H1 (cell line): ENCODE measurements around the gene SEMA3E. TPM values are rescaled to one million over a fixed set of nuclear protein-coding genes. Genes with fewer than 3 reads are reported as not detected.

Source experiments
- CTCF ChIA-PET: fragments of 300-600 bp; sonication (Branson Sonifier 250); formaldehyde crosslinking; loops from one replicate; lab custom pipeline; 2021; ENCODE audit not compliant: partially characterized antibody; lab: Charles Lee
- POLR2A ChIA-PET: fragments of 300-600 bp; sonication (Branson Sonifier 250); formaldehyde crosslinking; loops from one replicate; lab custom pipeline; 2021; ENCODE audit warnings: inconsistent platforms; ENCODE audit not compliant: partially characterized antibody; lab: Charles Lee
- DNase-seq, 2 experiments: peaks; one replicate each; pipeline versions ENCODE4 v3.0.0 to v3.0.0-alpha.2; 2010 to 2022; ENCODE audit warnings: low spot score in 2 of 2, low read depth in 1 of 2, mixed read lengths in 1 of 2
- FAIRE-seq: peaks from 2 replicates; lab custom pipeline; 2011; peaks lifted over from hg19 to GRCh38; lab: Jason Lieb, UNC
- H2AFZ ChIP-seq: 2 replicates; pipeline ENCODE4 v1.8.1; 2012; ENCODE audit warnings: low read length, inconsistent platforms
- H2AK5ac ChIP-seq: 2 replicates; pipeline ENCODE4 v1.6.1; 2013; ENCODE audit warnings: low read depth, low read length
- H2BK120ac ChIP-seq: replicated peaks from 2 replicates; pipeline ENCODE3; 2013; ENCODE audit warnings: low read depth, low read length, inconsistent platforms
- H2BK12ac ChIP-seq: 2 replicates; pipeline ENCODE4 v1.6.1; 2013; ENCODE audit warnings: low read depth, low read length
- H2BK15ac ChIP-seq: 2 replicates; pipeline ENCODE4 v1.6.1; 2013; ENCODE audit warnings: low read length
- H2BK20ac ChIP-seq: 2 replicates; pipeline ENCODE4 v1.6.1; 2013; ENCODE audit warnings: low read length
- H2BK5ac ChIP-seq: 2 replicates; pipeline ENCODE4 v1.6.1; 2013; ENCODE audit warnings: low read depth, low read length
- H3K14ac ChIP-seq: 2 replicates; pipeline ENCODE4 v1.6.1; 2013; ENCODE audit warnings: inconsistent platforms; ENCODE audit not compliant: insufficient read length
- H3K18ac ChIP-seq: 2 replicates; pipeline ENCODE4 v1.6.1; 2013; ENCODE audit warnings: low read length; ENCODE audit errors: extremely low read depth
- H3K23ac ChIP-seq: 2 replicates; pipeline ENCODE4 v1.6.1; 2013; ENCODE audit warnings: inconsistent platforms; ENCODE audit not compliant: insufficient read length
- H3K23me2 ChIP-seq: 2 replicates; pipeline ENCODE4 v1.6.1; 2013; ENCODE audit warnings: low read depth, low read length
- H3K27ac ChIP-seq: 2 replicates; pipeline ENCODE4 v1.6.1; 2011; ENCODE audit warnings: low read depth, low read length, inconsistent platforms
- H3K27me3 ChIP-seq, 4 experiments: replicated peaks in 1 of 4; 1 replicate in 1 of 4; 2 replicates in 3 of 4; pipeline versions ENCODE4 v1.6.1 to v1.8.1; 2011 to 2013; ENCODE audit warnings: low read length in 3 of 4, mild to moderate bottlenecking in 3 of 4, inconsistent platforms in 2 of 4, mixed read lengths in 2 of 4, moderate library complexity in 1 of 4; ENCODE audit not compliant: control insufficient read depth in 3 of 4, insufficient read depth in 3 of 4; ENCODE audit errors: extremely low read depth in 1 of 4
- H3K36me3 ChIP-seq, 4 experiments: 2 replicates each; pipeline versions ENCODE4 v1.6.1 to v1.8.1; 2011 to 2013; ENCODE audit warnings: mild to moderate bottlenecking in 4 of 4, low read length in 3 of 4, moderate library complexity in 2 of 4, control low read depth in 1 of 4, inconsistent platforms in 1 of 4; ENCODE audit not compliant: insufficient read depth in 4 of 4, control insufficient read depth in 2 of 4
- H3K4ac ChIP-seq: replicated peaks from 2 replicates; pipeline ENCODE3; 2013; ENCODE audit warnings: low read length, low read depth, mixed read lengths, inconsistent platforms; ENCODE audit not compliant: insufficient read length
- H3K4me1 ChIP-seq, 4 experiments: replicated peaks in 1 of 4; 1 replicate in 1 of 4; 2 replicates in 3 of 4; pipeline versions ENCODE4 v1.6.1 to v1.8.1; 2011 to 2013; ENCODE audit warnings: low read length in 3 of 4, inconsistent platforms in 2 of 4, mixed read lengths in 1 of 4; ENCODE audit not compliant: insufficient read depth in 4 of 4, control insufficient read depth in 3 of 4
- H3K4me2 ChIP-seq, 2 experiments: 2 replicates each; pipeline versions ENCODE4 v1.6.1 to v1.8.1; 2011 to 2013; ENCODE audit warnings: low read depth in 2 of 2, low read length in 2 of 2, control low read depth in 1 of 2, inconsistent platforms in 1 of 2, mild to moderate bottlenecking in 1 of 2; ENCODE audit not compliant: insufficient read depth in 1 of 2
- H3K4me3 ChIP-seq, 4 experiments: fragments of 200-600, 300-600 bp in 1 of 4; sonication (generic), shearing (Covaris generic), sonication (Bioruptor Twin) in 1 of 4; 2 replicates each; pipeline versions ENCODE4 v1.5.1 to v1.8.1; 2011 to 2016; ENCODE audit warnings: low read length in 4 of 4, low read depth in 3 of 4, control low read depth in 2 of 4, inconsistent platforms in 2 of 4, mild to moderate bottlenecking in 2 of 4, mixed read lengths in 1 of 4, moderate library complexity in 1 of 4; ENCODE audit not compliant: insufficient read depth in 2 of 4; ENCODE audit errors: extremely low read depth in 1 of 4
- H3K56ac ChIP-seq: replicated peaks from 2 replicates; pipeline ENCODE3; 2013; ENCODE audit warnings: low read depth, mild to moderate bottlenecking, mixed read lengths, low read length, inconsistent platforms; ENCODE audit not compliant: insufficient read length
- H3K79me1 ChIP-seq: 2 replicates; pipeline ENCODE4 v1.6.1; 2013; ENCODE audit warnings: low read depth, low read length, control low read depth
- H3K79me2 ChIP-seq, 2 experiments: 2 replicates each; pipeline versions ENCODE4 v1.6.1 to v1.8.1; 2012 to 2013; ENCODE audit warnings: low read length in 2 of 2, mild to moderate bottlenecking in 2 of 2, inconsistent platforms in 1 of 2; ENCODE audit not compliant: insufficient read depth in 2 of 2, control insufficient read depth in 1 of 2
- H3K9ac ChIP-seq, 4 experiments: replicated peaks in 1 of 4; 1 replicate in 1 of 4; 2 replicates in 3 of 4; pipeline versions ENCODE4 v1.6.1 to v1.8.1; 2011 to 2013; ENCODE audit warnings: low read depth in 3 of 4, low read length in 3 of 4, control low read depth in 2 of 4, mild to moderate bottlenecking in 2 of 4, moderate library complexity in 2 of 4, inconsistent platforms in 1 of 4; ENCODE audit errors: extremely low read depth in 1 of 4
- H3K9me3 ChIP-seq, 2 experiments: 2 replicates each; pipeline versions ENCODE4 v1.6.1 to v1.8.1; 2012 to 2013; ENCODE audit warnings: mild to moderate bottlenecking in 2 of 2, moderate library complexity in 2 of 2, control low read depth in 1 of 2, inconsistent platforms in 1 of 2, low read depth in 1 of 2, low read length in 1 of 2, mixed read lengths in 1 of 2; ENCODE audit not compliant: insufficient read depth in 2 of 2
- H4K20me1 ChIP-seq, 2 experiments: replicated peaks in 1 of 2; 2 replicates each; pipeline versions ENCODE3 to v1.8.1; 2011 to 2013; ENCODE audit warnings: inconsistent platforms in 2 of 2, low read length in 2 of 2, mild to moderate bottlenecking in 1 of 2; ENCODE audit not compliant: insufficient read depth in 2 of 2, control insufficient read depth in 1 of 2
- H4K5ac ChIP-seq: 2 replicates; pipeline ENCODE4 v1.6.1; 2013; ENCODE audit warnings: low read length, low read depth, mixed read lengths, inconsistent platforms; ENCODE audit not compliant: insufficient read length
- H4K8ac ChIP-seq: 2 replicates; pipeline ENCODE4 v1.8.0; 2013; ENCODE audit warnings: mild to moderate bottlenecking, moderate library complexity, low read length, inconsistent platforms; ENCODE audit not compliant: insufficient read depth; ENCODE audit errors: extremely low read depth
- H4K91ac ChIP-seq: replicated peaks from 2 replicates; pipeline ENCODE3; 2013; ENCODE audit warnings: low read length, mixed read lengths, inconsistent platforms; ENCODE audit not compliant: insufficient read length
- WGBS, 2 experiments: shearing (Covaris generic) in 1 of 2; methylation state at CpG; one replicate each; pipeline versions ENCODE4 v1.1.6 to v1.1.7; 2013 to 2015; ENCODE audit warnings: low lambda C conversion rate in 2 of 2, mixed read lengths in 2 of 2, inconsistent platforms in 1 of 2, low coverage in 1 of 2, missing lambda C conversion rate in 1 of 2; ENCODE audit not compliant: insufficient replicate concordance in 2 of 2, insufficient coverage in 1 of 2, insufficient read length in 1 of 2; ENCODE audit errors: extremely low coverage in 1 of 2, missing lambda C conversion rate in 1 of 2; 5-methylcytosine and 5-hydroxymethylcytosine counted together
- polyA plus RNA-seq, 7 experiments: library from polyadenylated mRNA; depleted of rRNA in 3 of 7; stranded (reverse) in 5 of 7; unstranded in 2 of 7; fragments of >200 nt in 5 of 7; fragments of 200-250 nt in 2 of 7; gene quantifications; 1 replicate in 5 of 7; 2 replicates in 1 of 7; 4 replicates in 1 of 7; pipeline versions ENCODE4 v1.2.1 to v1.2.3, GENCODE V29; 2011 to 2013; ENCODE audit warnings: missing spikeins in 2 of 7, mixed read lengths in 2 of 7
- total RNA-seq: library from RNA; stranded (reverse); fragmentation: NEBNext Ultra II Directional; extraction: Animal tissue kit (Norgen Biotek cat#: 25700); gene quantifications from 2 replicates; pipeline ENCODE4 v1.2.1, GENCODE V29; 2021
- TF ChIP-seq, protein P1 (sequence below), 3 experiments: IDR thresholded peaks; 1 replicate in 2 of 3; 2 replicates in 1 of 3; pipeline versions ENCODE4 v1.5.1 to v1.6.1; 2011; ENCODE audit warnings: low read length in 3 of 3, mild to moderate bottlenecking in 3 of 3, inconsistent platforms in 2 of 3, low read depth in 1 of 3, moderate library complexity in 1 of 3; ENCODE audit not compliant: insufficient read depth in 1 of 3; ENCODE audit errors: control extremely low read depth in 1 of 3

SEMA3E gene
- total and polyA plus RNA-seq, 2 of the 8 experiments (the other 6 are each of a cell fraction or from before 2014, with no cell fraction given): 0.93 to 0.94 TPM

DNA sequence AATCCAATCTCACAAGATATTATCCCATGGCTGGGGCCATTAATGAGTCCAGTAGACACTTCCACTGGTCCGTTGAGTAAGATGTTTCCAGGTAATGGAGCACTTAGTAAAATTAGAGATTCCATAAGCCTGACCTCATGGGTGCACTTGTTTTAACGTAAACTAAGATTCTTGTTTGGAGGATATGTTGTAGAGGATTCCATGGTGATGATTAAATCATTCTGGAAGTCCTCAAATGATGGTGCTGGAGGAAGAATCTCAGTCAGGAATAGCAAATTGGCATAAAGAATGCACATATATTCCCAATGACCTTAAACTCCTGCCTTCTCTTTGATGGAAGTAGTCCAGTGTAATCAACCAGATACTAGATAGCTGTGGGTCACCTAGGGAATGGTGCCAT is 324.3 kb downstream of the SEMA3E start:
- Histone ChIP-seq H3K9me3 (no peaks in the 10 kb centered on the region), H4K5ac (no peak overlapping the region), H2BK20ac (no peak overlapping the region), H3K36me3 (no peaks in the 10 kb centered on the region), H2AFZ (no peak overlapping the region), H2BK5ac (no peak overlapping the region), H2BK12ac (no peak overlapping the region), H3K9ac (no peak overlapping the region), H3K27me3 (no peaks in the 10 kb centered on the region), H3K4ac (no peak overlapping the region), H3K23ac (no peak overlapping the region), H3K4me2 (no peak overlapping the region), H3K4me3 (no peak overlapping the region), H4K8ac (no peak overlapping the region), H2BK15ac (no peak overlapping the region), H3K56ac (no peak overlapping the region), H3K4me1 (no peaks in the 10 kb centered on the region), H2BK120ac (no peak overlapping the region), H3K14ac (no peak overlapping the region), H4K91ac (no peak overlapping the region), H4K20me1 (no peaks in the 10 kb centered on the region), H3K79me2 (no peaks in the 10 kb centered on the region), H3K23me2 (no peaks in the 10 kb centered on the region), H3K79me1 (no peaks in the 10 kb centered on the region), H2AK5ac (no peak overlapping the region), H3K18ac (no peak overlapping the region), H3K27ac (no peak overlapping the region)
- WGBS, 2 experiments: 90% methylated on average over 2 of the region's 2 CpGs; no CpG with 5 or more reads in 1 of the 2 experiments
- POLR2A ChIA-PET: no interaction called here
- DNase-seq (no peak), FAIRE-seq (no peak)
- CTCF ChIA-PET: interaction anchor here (0.8 to 1.9 kb wide), 6 partner anchors 13 to 515 kb away, joined by 3 to 5 read pairs (median 3); no protein-coding TSS in a partner anchor
- TF ChIP-seq, protein P1, sequence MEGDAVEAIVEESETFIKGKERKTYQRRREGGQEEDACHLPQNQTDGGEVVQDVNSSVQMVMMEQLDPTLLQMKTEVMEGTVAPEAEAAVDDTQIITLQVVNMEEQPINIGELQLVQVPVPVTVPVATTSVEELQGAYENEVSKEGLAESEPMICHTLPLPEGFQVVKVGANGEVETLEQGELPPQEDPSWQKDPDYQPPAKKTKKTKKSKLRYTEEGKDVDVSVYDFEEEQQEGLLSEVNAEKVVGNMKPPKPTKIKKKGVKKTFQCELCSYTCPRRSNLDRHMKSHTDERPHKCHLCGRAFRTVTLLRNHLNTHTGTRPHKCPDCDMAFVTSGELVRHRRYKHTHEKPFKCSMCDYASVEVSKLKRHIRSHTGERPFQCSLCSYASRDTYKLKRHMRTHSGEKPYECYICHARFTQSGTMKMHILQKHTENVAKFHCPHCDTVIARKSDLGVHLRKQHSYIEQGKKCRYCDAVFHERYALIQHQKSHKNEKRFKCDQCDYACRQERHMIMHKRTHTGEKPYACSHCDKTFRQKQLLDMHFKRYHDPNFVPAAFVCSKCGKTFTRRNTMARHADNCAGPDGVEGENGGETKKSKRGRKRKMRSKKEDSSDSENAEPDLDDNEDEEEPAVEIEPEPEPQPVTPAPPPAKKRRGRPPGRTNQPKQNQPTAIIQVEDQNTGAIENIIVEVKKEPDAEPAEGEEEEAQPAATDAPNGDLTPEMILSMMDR (IDR thresholded peaks at IDR 0.05; ENCODE audit: control extremely low read depth in 1 of 3, insufficient read depth in 1 of 3, low read depth in 1 of 3, low read length in 3 of 3): no peak
